H1 (cell line): ENCODE measurements around the gene HNRNPH3. TPM values are rescaled to one million over a fixed set of nuclear protein-coding genes. Genes with fewer than 3 reads are reported as not detected.

ENCODE experiments used
- CTCF ChIA-PET: fragments of 300-600 bp; sonication (Branson Sonifier 250); formaldehyde crosslinking; loops from one replicate; lab custom pipeline; 2021; ENCODE audit not compliant: partially characterized antibody; lab: Charles Lee
- POLR2A ChIA-PET: fragments of 300-600 bp; sonication (Branson Sonifier 250); formaldehyde crosslinking; loops from one replicate; lab custom pipeline; 2021; ENCODE audit warnings: inconsistent platforms; ENCODE audit not compliant: partially characterized antibody; lab: Charles Lee
- DNase-seq, 2 experiments: peaks; one replicate each; pipeline versions ENCODE4 v3.0.0 to v3.0.0-alpha.2; 2010 to 2022; ENCODE audit warnings: low spot score in 2 of 2, low read depth in 1 of 2, mixed read lengths in 1 of 2
- FAIRE-seq: peaks from 2 replicates; lab custom pipeline; 2011; peaks lifted over from hg19 to GRCh38; lab: Jason Lieb, UNC
- H2AFZ ChIP-seq: 2 replicates; pipeline ENCODE4 v1.8.1; 2012; ENCODE audit warnings: low read length, inconsistent platforms
- H2AK5ac ChIP-seq: 2 replicates; pipeline ENCODE4 v1.6.1; 2013; ENCODE audit warnings: low read depth, low read length
- H2BK120ac ChIP-seq: replicated peaks from 2 replicates; pipeline ENCODE3; 2013; ENCODE audit warnings: low read depth, low read length, inconsistent platforms
- H2BK12ac ChIP-seq: 2 replicates; pipeline ENCODE4 v1.6.1; 2013; ENCODE audit warnings: low read depth, low read length
- H2BK15ac ChIP-seq: 2 replicates; pipeline ENCODE4 v1.6.1; 2013; ENCODE audit warnings: low read length
- H2BK20ac ChIP-seq: 2 replicates; pipeline ENCODE4 v1.6.1; 2013; ENCODE audit warnings: low read length
- H2BK5ac ChIP-seq: 2 replicates; pipeline ENCODE4 v1.6.1; 2013; ENCODE audit warnings: low read depth, low read length
- H3K14ac ChIP-seq: 2 replicates; pipeline ENCODE4 v1.6.1; 2013; ENCODE audit warnings: inconsistent platforms; ENCODE audit not compliant: insufficient read length
- H3K18ac ChIP-seq: 2 replicates; pipeline ENCODE4 v1.6.1; 2013; ENCODE audit warnings: low read length; ENCODE audit errors: extremely low read depth
- H3K23ac ChIP-seq: 2 replicates; pipeline ENCODE4 v1.6.1; 2013; ENCODE audit warnings: inconsistent platforms; ENCODE audit not compliant: insufficient read length
- H3K23me2 ChIP-seq: 2 replicates; pipeline ENCODE4 v1.6.1; 2013; ENCODE audit warnings: low read depth, low read length
- H3K27ac ChIP-seq: 2 replicates; pipeline ENCODE4 v1.6.1; 2011; ENCODE audit warnings: low read depth, low read length, inconsistent platforms
- H3K27me3 ChIP-seq, 4 experiments: replicated peaks in 1 of 4; 1 replicate in 1 of 4; 2 replicates in 3 of 4; pipeline versions ENCODE4 v1.6.1 to v1.8.1; 2011 to 2013; ENCODE audit warnings: low read length in 3 of 4, mild to moderate bottlenecking in 3 of 4, inconsistent platforms in 2 of 4, mixed read lengths in 2 of 4, moderate library complexity in 1 of 4; ENCODE audit not compliant: control insufficient read depth in 3 of 4, insufficient read depth in 3 of 4; ENCODE audit errors: extremely low read depth in 1 of 4
- H3K36me3 ChIP-seq, 4 experiments: 2 replicates each; pipeline versions ENCODE4 v1.6.1 to v1.8.1; 2011 to 2013; ENCODE audit warnings: mild to moderate bottlenecking in 4 of 4, low read length in 3 of 4, moderate library complexity in 2 of 4, control low read depth in 1 of 4, inconsistent platforms in 1 of 4; ENCODE audit not compliant: insufficient read depth in 4 of 4, control insufficient read depth in 2 of 4
- H3K4ac ChIP-seq: replicated peaks from 2 replicates; pipeline ENCODE3; 2013; ENCODE audit warnings: low read length, low read depth, mixed read lengths, inconsistent platforms; ENCODE audit not compliant: insufficient read length
- H3K4me1 ChIP-seq, 4 experiments: replicated peaks in 1 of 4; 1 replicate in 1 of 4; 2 replicates in 3 of 4; pipeline versions ENCODE4 v1.6.1 to v1.8.1; 2011 to 2013; ENCODE audit warnings: low read length in 3 of 4, inconsistent platforms in 2 of 4, mixed read lengths in 1 of 4; ENCODE audit not compliant: insufficient read depth in 4 of 4, control insufficient read depth in 3 of 4
- H3K4me2 ChIP-seq, 2 experiments: 2 replicates each; pipeline versions ENCODE4 v1.6.1 to v1.8.1; 2011 to 2013; ENCODE audit warnings: low read depth in 2 of 2, low read length in 2 of 2, control low read depth in 1 of 2, inconsistent platforms in 1 of 2, mild to moderate bottlenecking in 1 of 2; ENCODE audit not compliant: insufficient read depth in 1 of 2
- H3K4me3 ChIP-seq, 4 experiments: fragments of 200-600, 300-600 bp in 1 of 4; sonication (generic), shearing (Covaris generic), sonication (Bioruptor Twin) in 1 of 4; 2 replicates each; pipeline versions ENCODE4 v1.5.1 to v1.8.1; 2011 to 2016; ENCODE audit warnings: low read length in 4 of 4, low read depth in 3 of 4, control low read depth in 2 of 4, inconsistent platforms in 2 of 4, mild to moderate bottlenecking in 2 of 4, mixed read lengths in 1 of 4, moderate library complexity in 1 of 4; ENCODE audit not compliant: insufficient read depth in 2 of 4; ENCODE audit errors: extremely low read depth in 1 of 4
- H3K56ac ChIP-seq: replicated peaks from 2 replicates; pipeline ENCODE3; 2013; ENCODE audit warnings: low read depth, mild to moderate bottlenecking, mixed read lengths, low read length, inconsistent platforms; ENCODE audit not compliant: insufficient read length
- H3K79me1 ChIP-seq: 2 replicates; pipeline ENCODE4 v1.6.1; 2013; ENCODE audit warnings: low read depth, low read length, control low read depth
- H3K79me2 ChIP-seq, 2 experiments: 2 replicates each; pipeline versions ENCODE4 v1.6.1 to v1.8.1; 2012 to 2013; ENCODE audit warnings: low read length in 2 of 2, mild to moderate bottlenecking in 2 of 2, inconsistent platforms in 1 of 2; ENCODE audit not compliant: insufficient read depth in 2 of 2, control insufficient read depth in 1 of 2
- H3K9ac ChIP-seq, 4 experiments: replicated peaks in 1 of 4; 1 replicate in 1 of 4; 2 replicates in 3 of 4; pipeline versions ENCODE4 v1.6.1 to v1.8.1; 2011 to 2013; ENCODE audit warnings: low read depth in 3 of 4, low read length in 3 of 4, control low read depth in 2 of 4, mild to moderate bottlenecking in 2 of 4, moderate library complexity in 2 of 4, inconsistent platforms in 1 of 4; ENCODE audit errors: extremely low read depth in 1 of 4
- H3K9me3 ChIP-seq, 2 experiments: 2 replicates each; pipeline versions ENCODE4 v1.6.1 to v1.8.1; 2012 to 2013; ENCODE audit warnings: mild to moderate bottlenecking in 2 of 2, moderate library complexity in 2 of 2, control low read depth in 1 of 2, inconsistent platforms in 1 of 2, low read depth in 1 of 2, low read length in 1 of 2, mixed read lengths in 1 of 2; ENCODE audit not compliant: insufficient read depth in 2 of 2
- H4K20me1 ChIP-seq, 2 experiments: replicated peaks in 1 of 2; 2 replicates each; pipeline versions ENCODE3 to v1.8.1; 2011 to 2013; ENCODE audit warnings: inconsistent platforms in 2 of 2, low read length in 2 of 2, mild to moderate bottlenecking in 1 of 2; ENCODE audit not compliant: insufficient read depth in 2 of 2, control insufficient read depth in 1 of 2
- H4K5ac ChIP-seq: 2 replicates; pipeline ENCODE4 v1.6.1; 2013; ENCODE audit warnings: low read length, low read depth, mixed read lengths, inconsistent platforms; ENCODE audit not compliant: insufficient read length
- H4K8ac ChIP-seq: 2 replicates; pipeline ENCODE4 v1.8.0; 2013; ENCODE audit warnings: mild to moderate bottlenecking, moderate library complexity, low read length, inconsistent platforms; ENCODE audit not compliant: insufficient read depth; ENCODE audit errors: extremely low read depth
- H4K91ac ChIP-seq: replicated peaks from 2 replicates; pipeline ENCODE3; 2013; ENCODE audit warnings: low read length, mixed read lengths, inconsistent platforms; ENCODE audit not compliant: insufficient read length
- BACH1 ChIP-seq: IDR thresholded peaks from 2 replicates; pipeline ENCODE4 v1.6.1; 2012; ENCODE audit warnings: low read length, improper control_type of control experiment
- BCL11A ChIP-seq, 2 experiments: IDR thresholded peaks; one replicate each; pipeline ENCODE4 v1.6.1; 2011; ENCODE audit warnings: low read depth in 2 of 2, low read length in 2 of 2, mild to moderate bottlenecking in 2 of 2
- CEBPB ChIP-seq: IDR thresholded peaks from 2 replicates; pipeline ENCODE4 v1.6.1; 2012; ENCODE audit warnings: low read depth, low read length
- CTBP2 ChIP-seq: IDR thresholded peaks from 2 replicates; pipeline ENCODE4 v1.7.0; 2011; ENCODE audit warnings: borderline replicate concordance, mild to moderate bottlenecking, moderate library complexity, mixed read lengths, low read length; ENCODE audit not compliant: insufficient read depth, insufficient read length
- KDM1A ChIP-seq: fragments of 200-600, 300-600 bp; sonication (generic); IDR thresholded peaks from 2 replicates; pipeline ENCODE4 v1.7.1; 2016; ENCODE audit warnings: mild to moderate bottlenecking, low read length, borderline replicate concordance
- SIX5 ChIP-seq: IDR thresholded peaks from 2 replicates; pipeline ENCODE4 v1.6.1; 2011; ENCODE audit warnings: mild to moderate bottlenecking, low read depth, low read length
- WGBS, 2 experiments: shearing (Covaris generic) in 1 of 2; methylation state at CpG; one replicate each; pipeline versions ENCODE4 v1.1.6 to v1.1.7; 2013 to 2015; ENCODE audit warnings: low lambda C conversion rate in 2 of 2, mixed read lengths in 2 of 2, inconsistent platforms in 1 of 2, low coverage in 1 of 2, missing lambda C conversion rate in 1 of 2; ENCODE audit not compliant: insufficient replicate concordance in 2 of 2, insufficient coverage in 1 of 2, insufficient read length in 1 of 2; ENCODE audit errors: extremely low coverage in 1 of 2, missing lambda C conversion rate in 1 of 2; 5-methylcytosine and 5-hydroxymethylcytosine counted together
- polyA plus RNA-seq, 7 experiments: library from polyadenylated mRNA; depleted of rRNA in 3 of 7; stranded (reverse) in 5 of 7; unstranded in 2 of 7; fragments of >200 nt in 5 of 7; fragments of 200-250 nt in 2 of 7; gene quantifications; 1 replicate in 5 of 7; 2 replicates in 1 of 7; 4 replicates in 1 of 7; pipeline versions ENCODE4 v1.2.1 to v1.2.3, GENCODE V29; 2011 to 2013; ENCODE audit warnings: missing spikeins in 2 of 7, mixed read lengths in 2 of 7
- total RNA-seq: library from RNA; stranded (reverse); fragmentation: NEBNext Ultra II Directional; extraction: Animal tissue kit (Norgen Biotek cat#: 25700); gene quantifications from 2 replicates; pipeline ENCODE4 v1.2.1, GENCODE V29; 2021

HNRNPH3 gene
- total and polyA plus RNA-seq, 2 of the 8 experiments (the other 6 are each of a cell fraction or from before 2014, with no cell fraction given), result 63.2 to 230 TPM

- Histone ChIP-seq H2BK120ac (no peak overlapping the region), H3K27ac (no peak overlapping the region), H2BK5ac (no peak overlapping the region), H2BK12ac (no peak overlapping the region), H3K36me3 (peaks cover 0 to 9% (median 2%) of the 10 kb centered on the region in 4 experiments; a peak in 2 of 8 replicates), H3K4me2 (no peak overlapping the region), H3K9ac (no peak overlapping the region), H3K4me3 (no peak overlapping the region), H2AK5ac (no peak overlapping the region), H3K56ac (no peak overlapping the region), H2BK20ac (no peak overlapping the region), H4K8ac (no peak overlapping the region), H3K79me1 (no peaks in the 10 kb centered on the region), H3K14ac (no peak overlapping the region), H4K20me1 (no peaks in the 10 kb centered on the region), H3K23me2 (no peaks in the 10 kb centered on the region), H3K27me3 (no peaks in the 10 kb centered on the region), H4K5ac (no peak overlapping the region), H3K9me3 (no peaks in the 10 kb centered on the region), H3K18ac (no peak overlapping the region), H2BK15ac (no peak overlapping the region), H3K23ac (no peak overlapping the region), H2AFZ (no peak overlapping the region), H3K4me1 (no peaks in the 10 kb centered on the region), H3K4ac (no peak overlapping the region), H4K91ac (no peak overlapping the region), H3K79me2 (no peaks in the 10 kb centered on the region)
- WGBS, 2 experiments, result 93% methylated on average over 2 of the region's 2 CpGs; no CpG with 5 or more reads in 1 of the 2 experiments
- DNase-seq (no peak), FAIRE-seq (no peak)
- ChIA-PET CTCF (no interaction called here), POLR2A (no interaction called here)
- TF ChIP-seq CEBPB (no peak), BCL11A (IDR thresholded peaks at IDR 0.05; ENCODE audit: low read depth in 2 of 2, low read length in 2 of 2) (no peak), SIX5 (no peak), KDM1A (no peak), CTBP2 (no peak), BACH1 (no peak)
Observed at GRCh38 chr10:68365611-68366010, 33.7 kb downstream of the HNRNPH3 start.
